ENCODE results near the gene C10orf53. TPM values are rescaled to one million over a fixed set of nuclear protein-coding genes. Genes with fewer than 3 reads are reported as not detected.
A peak's percentile ranks its signal among the peaks of the same experiment; 100 is the strongest.

Gene C10orf53
- total and polyA plus RNA-seq, 10 of the 15 experiments (the other 5 are each of a cell fraction or from before 2014, with no cell fraction given): not detected

GRCh38 chr10:49741108-49741995, 61.9 kb downstream of the C10orf53 start:
- Histone ChIP-seq H3K36me3 (ENCODE audit: control insufficient read depth in 2 of 2, insufficient read depth in 2 of 2, low read length in 1 of 2) (no peaks in the 10 kb centered on the region), H3K9me3 (replicated peaks; ENCODE audit: control insufficient read depth, insufficient read depth, low read length) (no peaks in the 10 kb centered on the region), H2AFZ (ENCODE audit: control insufficient read depth, low read depth, low read length) (no peak overlapping the region), H3K79me2 (ENCODE audit: control insufficient read depth, insufficient read depth, low read length) (no peaks in the 10 kb centered on the region), H4K20me1 (ENCODE audit: control insufficient read depth, insufficient read depth) (no peaks in the 10 kb centered on the region), H3K9ac (ENCODE audit: control insufficient read depth, insufficient read depth, low read length) (no peak overlapping the region), H3K27ac (ENCODE audit: control insufficient read depth, insufficient read depth) (no peak overlapping the region), H3K4me1 (ENCODE audit: control insufficient read depth, insufficient read depth, low read length) (no peaks in the 10 kb centered on the region), H3K4me3 (no peak overlapping the region), H3K27me3 (replicated peaks in 1 of 2; ENCODE audit: control insufficient read depth in 2 of 2, insufficient read depth in 2 of 2, low read length in 1 of 2) (no peaks in the 10 kb centered on the region), H3K4me2 (ENCODE audit: control insufficient read depth, insufficient read depth) (no peak overlapping the region)
- RAD21 ChIA-PET (ENCODE audit: unreplicated experiment): no interaction called here
- intact Hi-C loops (cut with micrococcal nuclease; ENCODE audit: unreplicated experiment) (no loop called here), in situ Hi-C loops (cut with MboI) (no loop called here)
- BruUV-seq (replicated peaks): no TSS peak
- TF ChIP-seq NBN (IDR thresholded peaks at IDR 0.05) (no peak), GABPA (IDR thresholded peaks at IDR 0.05; ENCODE audit: low read depth) (no peak), ZBED1 (IDR thresholded peaks at IDR 0.05; ENCODE audit: borderline replicate concordance) (no peak), SREBF2 (IDR thresholded peaks at IDR 0.05; ENCODE audit: low read length) (no peak), FOXM1 (IDR thresholded peaks at IDR 0.05; ENCODE audit: low read depth, low read length) (no peak)
- SMC1A ChIA-PET (ENCODE audit: uncharacterized antibody, unreplicated experiment): no interaction called here
- FAIRE-seq: peak; percentile 85
- POLR2A ChIA-PET: no interaction called here
- CTCF ChIA-PET: no interaction called here
- DNase-seq (ENCODE audit: low read depth, low spot score): no peak
- 39% methylated on average over 7 of the region's 7 CpGs for WGBS (ENCODE audit: insufficient coverage, insufficient replicate concordance, low lambda C conversion rate, missing lambda C conversion rate)
- peak; percentile 32 for ATAC-seq

DNA sequence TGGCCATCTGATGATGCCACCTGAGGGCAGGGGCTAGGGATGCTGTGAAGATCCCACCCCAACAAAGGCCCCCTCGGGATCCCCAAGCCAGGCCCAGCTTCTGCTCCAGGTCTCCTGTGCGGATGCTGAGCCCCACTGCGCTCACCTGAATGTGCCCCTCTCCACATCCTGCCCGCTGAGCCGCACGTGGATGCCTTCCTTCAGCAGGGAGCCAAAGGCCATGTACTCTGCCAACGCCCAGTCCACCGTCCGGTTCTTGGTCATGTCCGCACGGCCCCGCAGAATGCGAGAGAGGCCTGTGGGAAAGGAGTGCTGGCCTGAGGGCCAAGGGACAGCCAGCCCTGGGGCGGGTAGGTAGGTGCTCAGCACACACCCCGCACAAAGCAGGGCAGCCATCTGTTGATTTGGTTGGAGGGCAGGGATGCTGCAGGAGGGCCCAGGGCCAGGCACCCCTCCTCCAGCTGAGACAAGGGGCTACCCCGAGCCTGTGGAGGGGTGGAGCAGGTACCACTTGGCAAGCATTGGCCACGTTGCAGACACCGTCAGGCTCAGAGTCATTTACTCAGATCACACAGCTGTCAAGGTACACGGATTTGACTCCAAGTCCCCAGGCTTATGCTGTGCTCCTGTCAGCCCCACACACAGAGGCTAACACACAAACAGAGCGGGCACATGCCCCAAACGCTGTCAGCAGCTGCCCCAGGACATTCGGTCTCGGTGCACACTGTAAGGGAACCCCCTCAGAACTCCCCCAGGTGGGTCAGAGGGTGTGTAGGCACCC, 63.4 kb downstream of the C10orf53 start:
- Histone ChIP-seq H3K9me3 (replicated peaks; ENCODE audit: control insufficient read depth, insufficient read depth, low read length) (no peaks in the 10 kb centered on the region), H3K27me3 (replicated peaks in 1 of 2; ENCODE audit: control insufficient read depth in 2 of 2, insufficient read depth in 2 of 2, low read length in 1 of 2) (no peaks in the 10 kb centered on the region), H3K27ac (ENCODE audit: control insufficient read depth, insufficient read depth) (no peak overlapping the region), H3K36me3 (ENCODE audit: control insufficient read depth in 2 of 2, insufficient read depth in 2 of 2, low read length in 1 of 2) (no peaks in the 10 kb centered on the region), H3K79me2 (ENCODE audit: control insufficient read depth, insufficient read depth, low read length) (no peaks in the 10 kb centered on the region), H3K9ac (ENCODE audit: control insufficient read depth, insufficient read depth, low read length) (no peak overlapping the region), H4K20me1 (ENCODE audit: control insufficient read depth, insufficient read depth) (no peaks in the 10 kb centered on the region), H3K4me2 (ENCODE audit: control insufficient read depth, insufficient read depth) (no peak overlapping the region), H3K4me3 (no peak overlapping the region), H2AFZ (ENCODE audit: control insufficient read depth, low read depth, low read length) (no peak overlapping the region), H3K4me1 (ENCODE audit: control insufficient read depth, insufficient read depth, low read length) (no peaks in the 10 kb centered on the region)
- no peak for DNase-seq (ENCODE audit: low read depth, low spot score)
- WGBS (ENCODE audit: insufficient coverage, insufficient replicate concordance, low lambda C conversion rate, missing lambda C conversion rate): 65% methylated on average over 23 of the region's 23 CpGs
- no peak for FAIRE-seq
- no TSS peak for BruUV-seq (replicated peaks)
- in situ Hi-C loops (cut with MboI): no loop called here
- POLR2A ChIA-PET: no interaction called here
- TF ChIP-seq, protein P1, sequence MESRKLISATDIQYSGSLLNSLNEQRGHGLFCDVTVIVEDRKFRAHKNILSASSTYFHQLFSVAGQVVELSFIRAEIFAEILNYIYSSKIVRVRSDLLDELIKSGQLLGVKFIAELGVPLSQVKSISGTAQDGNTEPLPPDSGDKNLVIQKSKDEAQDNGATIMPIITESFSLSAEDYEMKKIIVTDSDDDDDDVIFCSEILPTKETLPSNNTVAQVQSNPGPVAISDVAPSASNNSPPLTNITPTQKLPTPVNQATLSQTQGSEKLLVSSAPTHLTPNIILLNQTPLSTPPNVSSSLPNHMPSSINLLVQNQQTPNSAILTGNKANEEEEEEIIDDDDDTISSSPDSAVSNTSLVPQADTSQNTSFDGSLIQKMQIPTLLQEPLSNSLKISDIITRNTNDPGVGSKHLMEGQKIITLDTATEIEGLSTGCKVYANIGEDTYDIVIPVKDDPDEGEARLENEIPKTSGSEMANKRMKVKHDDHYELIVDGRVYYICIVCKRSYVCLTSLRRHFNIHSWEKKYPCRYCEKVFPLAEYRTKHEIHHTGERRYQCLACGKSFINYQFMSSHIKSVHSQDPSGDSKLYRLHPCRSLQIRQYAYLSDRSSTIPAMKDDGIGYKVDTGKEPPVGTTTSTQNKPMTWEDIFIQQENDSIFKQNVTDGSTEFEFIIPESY (IDR thresholded peaks at IDR 0.05): no peak
- TF ChIP-seq BACH1 (IDR thresholded peaks at IDR 0.05; ENCODE audit: borderline replicate concordance) (no peak), MXI1 (IDR thresholded peaks at IDR 0.05; ENCODE audit: low read depth, low read length) (no peak)
- CTCF ChIA-PET: no interaction called here
- no peak for ATAC-seq
- intact Hi-C loops (cut with micrococcal nuclease; ENCODE audit: unreplicated experiment): no loop called here
- RAD21 ChIA-PET (ENCODE audit: unreplicated experiment): no interaction called here
- SMC1A ChIA-PET (ENCODE audit: uncharacterized antibody, unreplicated experiment): no interaction called here

Data from GM12878 (cell line).